GM12878 (cell line): ENCODE data around the gene WWTR1. TPM values are rescaled to one million over a fixed set of nuclear protein-coding genes. Genes with fewer than 3 reads are reported as not detected.

Source experiments
- ATAC-seq: fragments of 200-7000 bp; cut with Tn5 transposase; 3 replicates; pipeline ENCODE4 v1.9.1; 2020; ENCODE audit warnings: mild to moderate bottlenecking, moderate library complexity
- BruUV-seq: library from RNA; stranded (reverse); fragments of 400-500 nt; replicated peaks from 2 replicates; lab custom pipeline; 2021; lab: Mats Ljungman, UMichigan
- CTCF ChIA-PET: fragments of 300-600 bp; sonication (Branson Sonifier 250); formaldehyde crosslinking; extraction: SDS; loops from one replicate; lab custom pipeline; 2021; ENCODE audit warnings: inconsistent platforms; lab: Yijun Ruan, JAX
- POLR2A ChIA-PET: fragments of 350-600 bp; formaldehyde crosslinking; extraction: SDS; loops from one replicate; lab custom pipeline; 2021; ENCODE audit warnings: inconsistent platforms; lab: Charles Lee
- RAD21 ChIA-PET: fragments of 300-600 bp; sonication (Branson Sonifier 250); formaldehyde crosslinking; loops from one replicate; lab custom pipeline; 2023; ENCODE audit warnings: antibody characterized with exemption; ENCODE audit not compliant: unreplicated experiment; lab: Charles Lee
- SMC1A ChIA-PET: fragments of 300-600 bp; sonication (Branson Sonifier 250); formaldehyde crosslinking; loops from one replicate; lab custom pipeline; 2023; ENCODE audit not compliant: unreplicated experiment, uncharacterized antibody; lab: Charles Lee
- DNase-seq: peaks from one replicate; pipeline ENCODE4 v3.0.0-alpha.2; 2011; ENCODE audit warnings: low read depth, low spot score
- FAIRE-seq: peaks from 3 replicates; lab custom pipeline; 2011; peaks lifted over from hg19 to GRCh38; lab: Jason Lieb, UNC
- H2AFZ ChIP-seq: 2 replicates; pipeline ENCODE4 v1.6.0; 2011; ENCODE audit warnings: low read depth, low read length, control low read depth; ENCODE audit not compliant: control insufficient read depth
- H3K27ac ChIP-seq: 2 replicates; pipeline ENCODE4 v1.5.1; 2011; ENCODE audit warnings: control low read depth; ENCODE audit not compliant: control insufficient read depth, insufficient read depth
- H3K27me3 ChIP-seq, 2 experiments: replicated peaks in 1 of 2; 2 replicates each; pipeline versions ENCODE4 v1.6.0 to v1.6.1; 2011; ENCODE audit warnings: low read length in 1 of 2; ENCODE audit not compliant: control insufficient read depth in 2 of 2, insufficient read depth in 2 of 2
- H3K36me3 ChIP-seq, 2 experiments: 2 replicates each; pipeline ENCODE4 v1.5.1; 2011; ENCODE audit warnings: low read length in 1 of 2; ENCODE audit not compliant: control insufficient read depth in 2 of 2, insufficient read depth in 2 of 2
- H3K4me1 ChIP-seq: 2 replicates; pipeline ENCODE4 v1.6.1; 2011; ENCODE audit warnings: mild to moderate bottlenecking, low read length, moderate library complexity, mixed read lengths; ENCODE audit not compliant: control insufficient read depth, insufficient read depth
- H3K4me2 ChIP-seq: 2 replicates; pipeline ENCODE4 v1.6.0; 2011; ENCODE audit warnings: control low read depth; ENCODE audit not compliant: control insufficient read depth, insufficient read depth
- H3K4me3 ChIP-seq: fragments of 200-600 bp; sonication (generic); 2 replicates; pipeline ENCODE4 v1.5.1; 2016
- H3K79me2 ChIP-seq: 2 replicates; pipeline ENCODE4 v1.6.0; 2011; ENCODE audit warnings: low read length; ENCODE audit not compliant: control insufficient read depth, insufficient read depth
- H3K9ac ChIP-seq: 2 replicates; pipeline ENCODE4 v1.8.0; 2011; ENCODE audit warnings: low read length, control low read depth, mixed read lengths; ENCODE audit not compliant: control insufficient read depth, insufficient read depth
- H3K9me3 ChIP-seq: replicated peaks from 3 replicates; pipeline ENCODE4 v1.5.1; 2011; ENCODE audit warnings: mild to moderate bottlenecking, low read length; ENCODE audit not compliant: control insufficient read depth, insufficient read depth
- H4K20me1 ChIP-seq: 2 replicates; pipeline ENCODE4 v1.6.0; 2011; ENCODE audit not compliant: control insufficient read depth, insufficient read depth
- CHD1 ChIP-seq: IDR thresholded peaks from 2 replicates; pipeline ENCODE4 v1.6.1; 2012; ENCODE audit warnings: low read depth, low read length, improper control_type of control experiment
- GABPA ChIP-seq: IDR thresholded peaks from 2 replicates; pipeline ENCODE4 v1.6.1; 2014; ENCODE audit warnings: antibody characterized with exemption, low read depth, mild to moderate bottlenecking, inconsistent platforms
- IRF5 ChIP-seq: fragments of 450-650 bp; IDR thresholded peaks from 2 replicates; pipeline ENCODE4 v1.6.1; 2017; ENCODE audit warnings: borderline replicate concordance
- MEF2A ChIP-seq: IDR thresholded peaks from 2 replicates; pipeline ENCODE4 v1.6.1; 2011; ENCODE audit warnings: low read depth, mild to moderate bottlenecking, low read length, moderate library complexity; ENCODE audit not compliant: insufficient read depth
- MLLT1 ChIP-seq: fragments of 450-650 bp; IDR thresholded peaks from 2 replicates; pipeline ENCODE4 v1.6.1; 2016; ENCODE audit warnings: mild to moderate bottlenecking
- NFIC ChIP-seq: IDR thresholded peaks from 2 replicates; pipeline ENCODE4 v1.6.1; 2012; ENCODE audit warnings: low read depth, mild to moderate bottlenecking, inconsistent platforms, low read length, moderate library complexity
- NR2C1 ChIP-seq: fragments of 450-650 bp; IDR thresholded peaks from 2 replicates; pipeline ENCODE4 v1.6.1; 2017; ENCODE audit warnings: antibody characterized with exemption, mild to moderate bottlenecking, moderate library complexity
- RBBP5 ChIP-seq: fragments of 200-600 bp; sonication (generic); conservative IDR thresholded peaks from 2 replicates; pipeline ENCODE4 v1.6.1; 2016
- RUNX3 ChIP-seq: IDR thresholded peaks from 2 replicates; pipeline ENCODE4 v1.6.1; 2012; ENCODE audit warnings: low read length, inconsistent platforms
- SMAD5 ChIP-seq: IDR thresholded peaks from 2 replicates; pipeline ENCODE4 v1.6.1; 2016; ENCODE audit warnings: antibody characterized with exemption, low read depth
- WRNIP1 ChIP-seq: IDR thresholded peaks from 2 replicates; pipeline ENCODE4 v1.6.1; 2011; ENCODE audit warnings: low read depth, low read length, improper control_type of control experiment, borderline replicate concordance
- ZBED1 ChIP-seq: IDR thresholded peaks from 2 replicates; pipeline ENCODE4 v1.6.1; 2016; ENCODE audit warnings: borderline replicate concordance
- ZNF207 ChIP-seq: fragments of 450-650 bp; IDR thresholded peaks from 2 replicates; pipeline ENCODE4 v1.6.1; 2014; ENCODE audit warnings: antibody characterized with exemption, mild to moderate bottlenecking, borderline replicate concordance
- WGBS: methylation state at CpG from one replicate; pipeline ENCODE4 v1.1.6; 2016; ENCODE audit warnings: low lambda C conversion rate; ENCODE audit not compliant: insufficient replicate concordance, insufficient coverage; ENCODE audit errors: missing lambda C conversion rate; 5-methylcytosine and 5-hydroxymethylcytosine counted together
- in situ Hi-C: fragments of 300-500 bp; cut with MboI; formaldehyde crosslinking; loops from 9 replicates; pipeline ENCODE4 v1.14.3; 2018; ENCODE audit warnings: mixed read lengths
- intact Hi-C: fragments of 100-400 bp; cut with micrococcal nuclease; formaldehyde crosslinking; loops from one replicate; pipeline ENCODE4 v1.14.2; 2022; ENCODE audit not compliant: unreplicated experiment
- polyA plus RNA-seq, 11 experiments: library from polyadenylated mRNA; depleted of rRNA in 4 of 11; unstranded in 6 of 11; stranded (reverse) in 5 of 11; fragments of >200 nt; fragmentation: Nextera tagmentation in 4 of 11; fragmentation: Illumina TruSeq in 1 of 11; extraction: Ambion mirVana in 4 of 11; extraction: Trizol in 1 of 11; gene quantifications; 1 replicate in 1 of 11; 2 replicates in 10 of 11; pipeline versions ENCODE4 v1.2.1 to v1.2.3, GENCODE V29; 2011 to 2016; ENCODE audit warnings: inconsistent platforms in 2 of 11, missing spikeins in 2 of 11, low read depth in 1 of 11
- total RNA-seq, 4 experiments: library from RNA; depleted of rRNA in 3 of 4; stranded (reverse); fragments of >200 nt in 3 of 4; fragmentation: Illumina TruSeq in 1 of 4; extraction: Trizol in 1 of 4; gene quantifications; 2 replicates each; pipeline versions ENCODE4 v1.2.1 to v1.2.3, GENCODE V29; 2013 to 2021

The WWTR1 gene
- total and polyA plus RNA-seq, 10 of the 15 experiments (the other 5 are each of a cell fraction or from before 2014, with no cell fraction given), result 2.5 to 18.5 (median 5.8) TPM

- ChIA-PET SMC1A (interaction anchor here (0.8 to 17.0 kb wide), 6 partner anchors 10 to 121 kb away, joined by 3 to 505 read pairs (median 46); partner anchors contain the start of gene WWTR1), POLR2A (interaction anchor here (0.5 to 2.6 kb wide), 7 partner anchors 8 to 1772 kb away, joined by 3 to 26 read pairs (median 3); no protein-coding TSS in a partner anchor), RAD21 (interaction anchor here (1.1 to 12.7 kb wide), 5 partner anchors 11 to 62 kb away, joined by 3 to 181 read pairs (median 7); partner anchors contain the start of gene WWTR1), CTCF (interaction anchor here (0.8 to 8.4 kb wide), 7 partner anchors 10 to 55 kb away, joined by 3 to 87 read pairs (median 5); no protein-coding TSS in a partner anchor)
- H3K27me3 ChIP-seq, result no peaks in the 10 kb centered on the region
- H3K36me3 ChIP-seq, result no peaks in the 10 kb centered on the region; a peak in 1 of 4 replicates
- no peaks in the 10 kb centered on the region for H4K20me1 ChIP-seq
- FAIRE-seq, result no peak
- H3K4me2 ChIP-seq, result no peak overlapping the region
- no peaks in the 10 kb centered on the region for H3K9me3 ChIP-seq
- intact Hi-C loops, result no loop called here
- TF ChIP-seq CHD1, result no peak
- TF ChIP-seq MEF2A, result no peak
- TF ChIP-seq ZBED1, result no peak
- TF ChIP-seq IRF5, result no peak
- TF ChIP-seq ZNF207, result no peak
- no peak for TF ChIP-seq RBBP5
- no peak for TF ChIP-seq WRNIP1
- TF ChIP-seq MLLT1, result no peak
- no peak for TF ChIP-seq RUNX3
- TF ChIP-seq SMAD5, result no peak
- no peak for TF ChIP-seq GABPA
- no peak for TF ChIP-seq NR2C1
- no peak for TF ChIP-seq NFIC
- ATAC-seq, result no peak
- no peaks in the 10 kb centered on the region; the same call in 1 of the 2 replicates for H3K79me2 ChIP-seq
- H3K27ac ChIP-seq, result no peak overlapping the region
- DNase-seq, result no peak
- H3K4me3 ChIP-seq, result no peak overlapping the region
- BruUV-seq, result no TSS peak
- H3K9ac ChIP-seq, result no peak overlapping the region
- peaks cover 7% of the 10 kb centered on the region for H3K4me1 ChIP-seq
- in situ Hi-C loops, result loop anchor here (25.0 kb wide), 1 partner anchor 1284 kb away; no protein-coding TSS in a partner anchor
- WGBS, result 91% methylated on average over 6 of the region's 6 CpGs
- H2AFZ ChIP-seq, result no peak overlapping the region
These were observed 61.6 kb downstream of the WWTR1 start for GRCh38 chr3:149596134-149596770.
